SK-N-DZ (cell line): ENCODE data around the gene SLC25A42. TPM values are rescaled to one million over a fixed set of nuclear protein-coding genes. Genes with fewer than 3 reads are reported as not detected.
"Not testable (repeated sequence)": the region's sequence is repeated elsewhere in the genome, so short reads cannot be mapped to it uniquely, and the experiment has no call there.

ENCODE experiments used
- DNase-seq: peaks from one replicate; pipeline ENCODE4 v3.0.0-alpha.2; 2015; ENCODE audit warnings: low spot score
- polyA plus RNA-seq, 2 experiments: library from polyadenylated mRNA; depleted of rRNA; stranded (reverse); fragments of >200 nt; gene quantifications; 2 replicates each; pipeline ENCODE4 v1.2.3, GENCODE V29; 2014

Gene SLC25A42
- 7.0 and 10.3 TPM in 2 replicates for polyA plus RNA-seq (2014; cell fraction: cytosol; rRNA removed)
- 10.6 and 17.8 TPM in 2 replicates for polyA plus RNA-seq (2014; cell fraction: nucleus; rRNA removed)

DNA sequence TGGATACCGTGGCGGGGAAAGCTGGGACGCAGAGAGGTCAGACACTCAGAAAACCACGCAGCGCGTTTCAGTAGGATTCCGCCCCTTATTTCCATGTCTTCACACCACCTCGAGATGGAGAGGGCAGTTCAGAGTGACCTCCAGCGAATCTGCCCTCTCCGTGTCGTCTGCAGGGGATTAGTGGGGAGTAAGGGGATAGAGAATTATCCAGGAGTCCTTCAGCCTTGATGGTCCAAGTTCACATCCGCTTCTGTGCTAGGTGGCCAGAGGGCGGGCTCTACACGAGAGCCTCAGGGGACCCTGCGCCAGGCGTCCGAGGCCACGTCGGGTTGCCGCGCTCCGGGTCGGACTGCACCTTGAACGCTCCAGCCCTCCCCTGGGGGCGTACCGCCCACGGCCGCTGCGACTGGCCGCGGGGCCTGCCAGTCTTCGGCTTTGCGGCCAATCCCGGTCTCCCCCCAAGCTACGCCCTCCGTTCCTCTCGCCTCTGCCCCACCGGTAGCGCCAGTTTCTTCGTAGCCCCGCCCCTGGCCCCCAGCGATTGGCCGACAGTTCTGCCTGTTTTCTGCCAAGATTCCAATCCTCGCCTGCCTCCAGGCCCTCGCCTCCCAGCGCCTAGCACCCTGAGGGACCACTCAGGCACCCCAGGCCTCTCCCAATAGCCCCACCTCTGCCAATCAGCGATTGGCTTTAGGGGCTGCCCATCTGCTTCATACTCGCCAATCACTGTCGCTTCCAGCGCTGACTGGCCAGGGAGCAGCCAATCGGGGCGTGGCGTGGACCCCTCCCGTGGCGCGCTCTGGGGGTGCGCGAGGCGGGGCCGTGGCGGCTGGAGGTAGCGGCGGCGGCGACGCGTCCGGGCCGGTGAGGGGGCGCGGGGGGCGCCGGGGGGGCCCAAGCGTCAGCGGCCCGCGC, at the start of gene SLC25A42:
SLC25A42 (plus strand) TSS at position 812 of the 915 bp plus-strand sequence. CDS start 32,131 bp downstream, outside the sequence.
- DNase-seq = peak; percentile 99

- no peak for DNase-seq
Observed at GRCh38 chr19:19021115-19021514, 42.7 kb upstream of the SLC25A42 start.

DNA sequence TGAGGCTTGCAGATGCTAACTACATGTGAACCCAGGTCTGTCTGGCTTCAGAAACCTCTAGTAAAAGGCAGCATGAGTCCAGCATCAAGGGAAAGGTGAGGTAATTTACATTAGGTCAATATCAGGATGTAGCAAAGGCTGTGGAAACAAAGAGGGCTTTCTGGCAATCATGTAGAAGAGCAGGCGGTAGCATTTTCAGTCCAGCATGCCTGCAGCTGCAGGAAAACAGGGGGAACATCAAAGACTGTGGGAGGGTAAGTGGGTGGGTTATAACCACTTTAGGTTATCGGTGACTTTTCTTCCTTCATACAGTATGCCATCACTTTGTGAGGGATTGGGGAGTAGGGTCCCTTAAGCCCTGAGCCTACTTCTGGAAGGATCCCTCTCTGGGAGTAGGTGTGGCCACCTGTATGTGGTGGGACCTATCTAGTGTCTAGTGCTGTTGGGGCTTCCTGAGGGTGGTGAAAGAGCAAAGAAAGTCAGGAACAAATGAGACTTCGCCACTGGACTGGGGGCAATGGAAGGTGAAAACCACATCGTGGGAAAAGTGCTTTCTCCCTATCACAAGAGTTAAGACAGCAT, 41.3 kb upstream of the SLC25A42 start:
- no peak for DNase-seq

DNA sequence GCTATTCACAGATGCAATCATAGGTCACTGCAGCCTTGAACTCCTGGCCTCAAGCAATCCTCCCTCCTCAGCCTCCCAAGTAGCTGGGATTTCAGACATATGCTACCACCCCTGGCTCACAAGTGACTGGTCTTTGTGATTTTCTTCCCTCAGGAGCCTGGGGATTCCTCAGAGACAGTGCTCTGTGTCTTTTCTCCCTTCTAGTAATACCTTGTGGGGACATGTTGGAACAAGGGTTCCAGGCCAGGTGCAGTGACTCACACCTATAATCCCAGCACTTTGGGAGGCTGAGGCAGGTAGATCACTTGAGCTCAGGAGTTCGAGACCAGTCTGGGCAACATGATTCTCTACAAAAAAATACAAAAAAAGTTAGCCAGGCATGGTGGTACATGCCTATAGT, 40.4 kb upstream of the SLC25A42 start:
- DNase-seq = not testable (repeated sequence)

GRCh38 chr19:19025861-19026260, 37.9 kb upstream of the SLC25A42 start:
- DNase-seq = no peak

GRCh38 chr19:19026299-19026971, 37.4 kb upstream of the SLC25A42 start:
- no peak for DNase-seq

DNA sequence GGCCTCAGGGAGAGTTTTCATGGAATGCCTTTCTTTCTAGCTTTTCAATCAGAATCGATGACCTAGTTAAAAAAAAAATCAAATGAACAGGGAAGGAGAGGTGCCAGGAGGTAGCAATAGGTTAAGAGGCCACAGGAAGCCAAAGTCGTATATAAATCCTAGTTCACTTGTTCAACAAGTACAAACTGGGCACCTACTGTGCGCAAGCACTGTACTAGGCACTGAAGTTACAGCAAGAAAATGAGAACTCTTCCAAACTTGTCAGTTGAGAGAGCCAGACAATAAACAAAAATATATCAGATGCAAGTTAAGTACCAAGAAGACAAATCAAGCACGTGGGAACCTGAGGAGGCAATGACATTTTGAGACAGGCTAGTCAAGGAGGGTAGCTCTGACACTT, 36.6 kb upstream of the SLC25A42 start:
- DNase-seq = no peak

GRCh38 chr19:19028526-19028925, 35.3 kb upstream of the SLC25A42 start:
- DNase-seq = no peak

DNA sequence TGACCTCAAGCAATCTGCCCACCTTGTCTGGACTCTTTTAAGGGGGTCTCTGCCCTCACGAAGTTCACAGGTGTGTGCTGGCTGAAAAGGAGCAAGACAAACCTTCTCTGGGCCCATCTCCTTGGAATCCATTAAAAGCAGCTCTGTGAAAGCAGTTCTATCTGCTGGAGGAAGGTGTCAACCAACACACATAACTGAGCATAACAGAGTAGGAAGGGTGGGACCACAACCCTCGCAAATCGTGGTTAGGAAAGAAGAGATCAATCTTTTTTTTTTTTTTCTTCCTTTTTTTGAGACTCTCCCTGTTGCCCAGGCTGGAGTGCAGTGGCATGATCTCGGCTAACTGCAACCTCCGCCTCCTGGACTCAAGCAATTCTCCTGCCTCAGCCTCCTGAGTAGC, 31.9 kb upstream of the SLC25A42 start:
- no peak for DNase-seq

DNA sequence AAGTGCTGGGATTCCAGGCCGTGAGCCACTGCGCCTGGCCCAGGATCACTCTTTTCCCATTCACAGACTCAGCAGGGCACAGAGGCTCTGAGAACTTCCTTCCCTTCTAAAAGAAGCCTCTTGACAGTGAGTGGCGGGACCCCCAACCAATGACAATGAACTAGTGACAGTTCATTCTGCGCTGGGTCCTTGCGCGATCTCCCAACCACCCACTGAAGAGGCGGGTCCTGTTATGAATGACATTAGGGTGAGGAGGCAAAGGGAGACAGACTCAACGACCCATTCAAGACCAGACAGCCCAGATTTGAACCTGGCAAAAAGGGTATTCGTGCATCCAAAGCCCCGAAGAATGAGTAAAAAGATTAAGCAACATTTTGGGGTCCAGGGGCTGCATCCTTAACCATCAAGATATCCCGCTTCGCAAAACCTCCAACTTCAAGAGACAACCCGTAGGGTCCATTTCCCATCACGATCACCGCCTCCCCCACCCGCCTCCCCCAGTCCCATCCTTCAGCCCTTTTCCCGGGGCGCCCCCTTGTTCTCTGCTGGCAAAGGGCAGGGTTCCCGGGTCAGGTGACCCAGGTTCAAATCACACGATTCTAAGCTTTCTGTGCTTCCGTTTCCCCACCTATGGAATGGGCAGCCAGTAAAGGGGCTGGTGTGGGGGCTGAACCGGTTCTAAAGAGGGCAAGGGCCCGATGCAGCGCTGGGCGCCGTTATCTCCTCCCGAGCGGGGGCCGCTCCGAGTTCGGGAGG, 31.2 kb upstream of the SLC25A42 start:
- DNase-seq = peak; percentile 95

- no peak for DNase-seq
Observed at GRCh38 chr19:19033176-19033425, 30.7 kb upstream of the SLC25A42 start.

DNA sequence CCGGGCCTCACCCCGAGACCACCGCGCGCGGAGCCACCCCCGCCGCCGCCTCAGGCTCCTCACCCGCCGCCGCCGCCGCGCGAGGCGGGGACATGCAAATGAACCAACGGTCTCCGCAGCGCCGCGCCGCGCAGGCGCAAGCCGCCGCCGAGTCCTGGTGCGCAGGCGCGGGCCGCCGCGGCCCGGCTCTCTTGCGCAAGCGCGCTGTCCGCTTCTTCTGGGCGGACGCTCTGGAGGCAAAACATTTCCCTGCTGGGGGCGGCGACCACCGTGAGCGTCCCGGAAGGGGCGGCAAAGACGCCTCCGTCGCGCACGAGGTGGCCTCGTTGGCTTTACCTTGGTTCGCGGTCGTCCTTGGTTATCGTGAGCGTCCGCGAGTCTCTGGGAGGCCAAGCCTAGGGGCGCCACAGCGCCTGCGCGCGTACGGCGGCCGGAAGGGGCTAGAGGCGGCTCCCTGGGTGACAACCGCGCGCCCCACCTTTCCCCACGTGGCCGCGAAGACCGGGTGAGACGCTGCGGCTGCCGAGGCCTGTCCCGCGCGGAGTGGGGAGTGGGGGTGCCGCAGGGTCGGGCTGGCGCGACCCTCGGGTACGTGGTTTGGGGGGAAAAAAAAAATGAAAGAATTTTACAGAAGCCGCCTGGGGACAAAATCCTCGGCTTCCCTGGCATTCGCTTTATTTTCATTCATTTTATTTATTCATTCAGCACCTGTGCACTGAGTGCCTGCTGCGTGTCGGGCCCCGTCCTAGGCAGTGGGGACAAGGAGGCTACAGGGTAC, 30.2 kb upstream of the SLC25A42 start, which contains the start of the genes ARMC6 and SUGP2:
ARMC6 (plus strand) TSS at position 178 of the 778 bp plus-strand sequence. CDS start 607 bp downstream, outside the sequence.
SUGP2 (minus strand) TSS at position 92 of the 778 bp plus-strand sequence. CDS start 2,446 bp downstream, outside the sequence.
- peak; percentile 83 for DNase-seq

- peak; percentile 75 for DNase-seq
Observed at GRCh38 chr19:19034204-19034624, 29.6 kb upstream of the SLC25A42 start.

GRCh38 chr19:19039901-19040300, 23.9 kb upstream of the SLC25A42 start:
- DNase-seq = no peak

GRCh38 chr19:19040417-19040816, 23.4 kb upstream of the SLC25A42 start:
- no peak for DNase-seq

DNA sequence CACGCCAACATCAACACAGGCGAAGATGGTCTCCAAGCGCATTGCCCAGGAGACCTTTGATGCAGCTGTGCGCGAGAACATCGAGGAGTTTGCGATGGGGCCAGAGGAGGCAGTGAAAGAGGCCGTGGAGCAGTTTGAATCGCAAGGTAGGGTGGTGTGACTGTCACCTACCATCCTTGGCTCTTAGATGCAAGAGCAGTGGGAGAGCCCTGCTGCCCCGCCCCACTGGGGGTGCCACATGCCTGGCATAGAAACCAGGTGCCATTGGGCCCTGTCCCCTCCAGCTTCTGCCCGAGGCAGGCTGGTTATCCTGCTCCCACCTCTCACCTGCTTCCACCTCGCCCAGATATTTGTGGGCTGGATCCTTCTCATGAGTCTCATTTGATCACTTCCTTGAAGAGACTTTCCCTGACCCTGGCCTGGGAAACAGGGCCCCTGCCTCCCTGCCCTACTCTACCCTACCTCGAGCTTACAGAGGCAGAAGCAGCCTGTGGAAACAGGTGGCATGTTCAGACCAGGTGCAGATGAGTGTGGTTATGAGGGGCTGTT, 21.0 kb upstream of the SLC25A42 start:
- no peak for DNase-seq

DNA sequence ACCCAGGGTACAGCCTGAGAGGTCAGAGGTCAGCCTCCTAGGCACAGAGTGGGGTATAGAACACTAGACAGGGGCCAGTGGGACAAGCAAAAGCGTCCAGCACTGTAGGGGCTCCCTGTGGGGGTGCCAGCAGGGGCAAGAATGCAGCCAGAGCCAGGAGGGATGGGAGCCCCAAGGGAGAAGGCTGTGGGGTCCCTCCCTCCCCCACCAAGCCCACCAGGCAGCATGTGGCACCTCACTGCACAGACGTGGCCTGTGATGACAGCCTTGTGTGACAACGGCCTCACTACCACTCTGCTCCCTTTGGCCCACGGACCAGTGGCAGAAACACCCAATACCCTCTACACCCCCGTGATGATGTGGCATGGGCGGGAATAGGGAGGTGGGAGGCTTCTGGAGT, 20.3 kb upstream of the SLC25A42 start:
- DNase-seq = no peak

DNA sequence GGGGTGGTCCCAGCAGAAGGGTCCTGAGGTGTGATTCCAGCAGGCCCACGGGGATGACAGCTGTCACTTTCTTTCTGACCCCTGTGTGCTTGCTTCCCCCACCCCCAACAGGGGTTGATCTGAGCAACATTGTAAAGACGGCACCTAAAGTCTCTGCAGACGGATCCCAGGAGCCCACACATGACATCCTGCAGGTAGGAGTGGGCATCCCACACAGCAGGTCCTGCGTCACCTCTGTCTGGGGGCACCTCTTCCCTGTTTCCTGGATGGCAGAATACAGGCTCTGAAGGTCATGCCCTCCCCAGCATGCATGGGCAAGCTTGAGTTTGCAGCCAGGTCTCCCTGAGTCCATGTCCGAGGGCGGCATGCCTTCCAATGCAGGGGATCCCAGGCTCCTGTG, 19.9 kb upstream of the SLC25A42 start:
- no peak for DNase-seq

DNA sequence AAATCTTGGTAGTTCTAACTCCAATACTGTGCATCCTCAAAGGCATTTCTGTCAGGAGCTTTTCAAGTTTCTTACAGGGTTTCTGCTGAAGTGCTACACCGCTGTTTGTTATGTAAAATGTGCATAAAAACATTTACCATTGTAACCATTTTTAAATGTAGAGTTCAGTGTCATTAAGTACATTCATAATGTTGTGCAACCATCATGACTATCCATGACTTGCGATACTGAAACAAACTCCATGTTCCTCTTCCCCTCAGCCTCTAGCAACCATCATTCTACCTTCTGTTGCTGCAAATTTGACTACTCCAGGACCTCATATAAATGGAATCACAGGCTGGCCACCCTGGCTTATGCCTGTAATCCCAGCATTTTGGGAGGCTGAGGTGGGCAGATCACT, 14.4 kb upstream of the SLC25A42 start:
- DNase-seq = no peak

GRCh38 chr19:19050104-19050503, 13.7 kb upstream of the SLC25A42 start:
- no peak for DNase-seq
